Uterus (tissue), 2 donors: ENCODE data around the gene SGMS1.
"Not testable (repeated sequence)": the region's sequence is repeated elsewhere in the genome, so short reads cannot be mapped to it uniquely, and the experiment has no call there.

ENCODE experiments used
- POLR2A ChIP-seq, 2 donors: fragments of 450-650 bp; IDR thresholded peaks; one replicate each; pipeline ENCODE4 v1.6.1; 2016; ENCODE audit warnings: antibody characterized with exemption in 2 of 2, mild to moderate bottlenecking in 1 of 2, moderate library complexity in 1 of 2
- TF ChIP-seq, protein P1 (sequence below), 4 experiments: fragments of 200-600 bp in 2 of 4; fragments of 450-650 bp in 2 of 4; sonication (generic) in 2 of 4; IDR thresholded peaks; one replicate each; pipeline ENCODE4 v1.5.1; 2016 to 2019; ENCODE audit warnings: antibody characterized with exemption in 4 of 4, mild to moderate bottlenecking in 2 of 4, moderate library complexity in 1 of 4

DNA sequence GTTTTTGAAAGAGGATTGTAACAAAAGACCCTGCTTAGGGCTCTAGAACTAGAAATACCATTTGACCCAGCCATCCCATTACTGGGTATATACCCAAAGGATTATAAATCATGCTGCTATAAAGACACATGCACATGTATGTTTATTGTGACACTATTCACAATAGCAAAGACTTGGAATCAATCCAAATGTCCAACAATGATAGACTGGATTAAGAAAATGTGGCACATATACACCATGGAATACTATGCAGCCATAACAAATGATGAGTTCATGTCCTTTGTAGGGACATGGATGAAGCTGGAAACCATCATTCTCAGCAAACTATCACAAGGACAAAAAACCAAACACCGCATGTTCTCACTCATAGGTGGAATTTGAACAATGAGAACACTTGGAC lies 77.5 kb downstream of the SGMS1 start:
- TF ChIP-seq, protein P1, sequence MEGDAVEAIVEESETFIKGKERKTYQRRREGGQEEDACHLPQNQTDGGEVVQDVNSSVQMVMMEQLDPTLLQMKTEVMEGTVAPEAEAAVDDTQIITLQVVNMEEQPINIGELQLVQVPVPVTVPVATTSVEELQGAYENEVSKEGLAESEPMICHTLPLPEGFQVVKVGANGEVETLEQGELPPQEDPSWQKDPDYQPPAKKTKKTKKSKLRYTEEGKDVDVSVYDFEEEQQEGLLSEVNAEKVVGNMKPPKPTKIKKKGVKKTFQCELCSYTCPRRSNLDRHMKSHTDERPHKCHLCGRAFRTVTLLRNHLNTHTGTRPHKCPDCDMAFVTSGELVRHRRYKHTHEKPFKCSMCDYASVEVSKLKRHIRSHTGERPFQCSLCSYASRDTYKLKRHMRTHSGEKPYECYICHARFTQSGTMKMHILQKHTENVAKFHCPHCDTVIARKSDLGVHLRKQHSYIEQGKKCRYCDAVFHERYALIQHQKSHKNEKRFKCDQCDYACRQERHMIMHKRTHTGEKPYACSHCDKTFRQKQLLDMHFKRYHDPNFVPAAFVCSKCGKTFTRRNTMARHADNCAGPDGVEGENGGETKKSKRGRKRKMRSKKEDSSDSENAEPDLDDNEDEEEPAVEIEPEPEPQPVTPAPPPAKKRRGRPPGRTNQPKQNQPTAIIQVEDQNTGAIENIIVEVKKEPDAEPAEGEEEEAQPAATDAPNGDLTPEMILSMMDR (IDR thresholded peaks at IDR 0.05): not testable (repeated sequence)
- TF ChIP-seq POLR2A (IDR thresholded peaks at IDR 0.05): not testable (repeated sequence)
